HEK293 (cell line): ENCODE data around the gene CRK.

Experiments
- CTCF ChIA-PET: fragments of 350-600 bp; formaldehyde crosslinking; extraction: SDS; loops from one replicate; lab custom pipeline; 2021; ENCODE audit warnings: antibody characterized with exemption; lab: Yijun Ruan, JAX
- POLR2A ChIA-PET: fragments of 300-600 bp; formaldehyde crosslinking; extraction: SDS; loops from one replicate; lab custom pipeline; 2020; ENCODE audit warnings: antibody characterized with exemption, inconsistent platforms; lab: Yijun Ruan, JAX
- H3K27ac ChIP-seq: fragments of 200-500 bp; sonication (Bioruptor generic); 2 replicates; pipeline ENCODE4 v1.5.1; 2014; ENCODE audit warnings: low read depth, low read length, control low read depth, inconsistent platforms; ENCODE audit errors: extremely low read depth
- H3K36me3 ChIP-seq, 2 experiments: fragments of 200-500 bp in 1 of 2; sonication (Bioruptor generic) in 1 of 2; 1 replicate in 1 of 2; 2 replicates in 1 of 2; pipeline ENCODE4 v1.5.1; 2014 to 2017; ENCODE audit warnings: inconsistent platforms in 2 of 2, low read length in 2 of 2; ENCODE audit not compliant: control insufficient read depth in 2 of 2, insufficient read depth in 1 of 2
- H3K4me1 ChIP-seq: fragments of 200-500 bp; sonication (Bioruptor generic); 2 replicates; pipeline ENCODE4 v1.5.1; 2014; ENCODE audit warnings: mild to moderate bottlenecking, low read length, inconsistent platforms; ENCODE audit not compliant: control insufficient read depth, insufficient read depth
- H3K4me3 ChIP-seq: 2 replicates; pipeline ENCODE4 v1.5.1; 2011; ENCODE audit warnings: low read depth, mild to moderate bottlenecking, control low read depth, low read length, moderate library complexity
- H3K9me3 ChIP-seq: fragments of 200-500 bp; sonication (Bioruptor generic); 2 replicates; pipeline ENCODE4 v1.5.1; 2014; ENCODE audit warnings: low read depth, low read length, inconsistent platforms; ENCODE audit not compliant: control insufficient read depth, insufficient read depth
- CTCF ChIP-seq: fragments of 450-650 bp; formaldehyde crosslinking; IDR thresholded peaks from 2 replicates; pipeline ENCODE4 v1.5.1; 2016; ENCODE audit warnings: missing biosample characterization, missing genetic modification characterization
- GLI4 ChIP-seq: fragments of 450-650 bp; formaldehyde crosslinking; IDR thresholded peaks from 2 replicates; pipeline ENCODE4 v1.5.1; 2016; ENCODE audit warnings: missing biosample characterization, missing genetic modification characterization
- ZFP3 ChIP-seq: fragments of 450-650 bp; formaldehyde crosslinking; IDR thresholded peaks from 2 replicates; pipeline ENCODE4 v1.5.1; 2016; ENCODE audit warnings: low read depth, missing biosample characterization, missing genetic modification characterization
- ZNF184 ChIP-seq: fragments of 450-650 bp; IDR thresholded peaks from 2 replicates; pipeline ENCODE4 v1.5.1; 2018; ENCODE audit warnings: missing biosample characterization, mild to moderate bottlenecking, missing genetic modification characterization
- ZNF239 ChIP-seq: fragments of 450-650 bp; formaldehyde crosslinking; IDR thresholded peaks from 2 replicates; pipeline ENCODE4 v1.5.1; 2016; ENCODE audit warnings: missing biosample characterization, missing genetic modification characterization
- ZNF274 ChIP-seq, 2 experiments: fragments of 200-500 bp in 1 of 2; fragments of 450-650 bp in 1 of 2; sonication (Bioruptor generic) in 1 of 2; formaldehyde crosslinking in 1 of 2; IDR thresholded peaks; 2 replicates each; pipeline versions ENCODE4 v1.5.1 to v1.6.1; 2014 to 2016; ENCODE audit warnings: borderline replicate concordance in 1 of 2, inconsistent platforms in 1 of 2, low read length in 1 of 2, missing biosample characterization in 1 of 2, missing genetic modification characterization in 1 of 2
- ZNF354C ChIP-seq: fragments of 450-650 bp; formaldehyde crosslinking; IDR thresholded peaks from 2 replicates; pipeline ENCODE4 v1.5.1; 2016; ENCODE audit warnings: missing biosample characterization, missing genetic modification characterization, low read depth, borderline replicate concordance
- ZNF600 ChIP-seq: fragments of 450-650 bp; formaldehyde crosslinking; IDR thresholded peaks from 2 replicates; pipeline ENCODE4 v1.5.1; 2016; ENCODE audit warnings: missing biosample characterization, missing genetic modification characterization
- ZNF670 ChIP-seq: fragments of 450-650 bp; formaldehyde crosslinking; IDR thresholded peaks from 2 replicates; pipeline ENCODE4 v1.5.1; 2016; ENCODE audit warnings: missing biosample characterization, missing genetic modification characterization, low read depth
- ZNF777 ChIP-seq: fragments of 450-650 bp; formaldehyde crosslinking; IDR thresholded peaks from 2 replicates; pipeline ENCODE4 v1.5.1; 2017; ENCODE audit warnings: missing biosample characterization, missing genetic modification characterization, borderline replicate concordance
- ZNF792 ChIP-seq: fragments of 450-650 bp; formaldehyde crosslinking; IDR thresholded peaks from 2 replicates; pipeline ENCODE4 v1.5.1; 2016; ENCODE audit warnings: missing biosample characterization, missing genetic modification characterization
- TF ChIP-seq, protein P1 (sequence below): fragments of 450-650 bp; formaldehyde crosslinking; IDR thresholded peaks from 2 replicates; pipeline ENCODE4; 2016; ENCODE audit warnings: missing biosample characterization, missing genetic modification characterization
- TF ChIP-seq, protein P2 (sequence below): fragments of 450-650 bp; formaldehyde crosslinking; IDR thresholded peaks from 2 replicates; pipeline ENCODE4 v1.5.1; 2016; ENCODE audit warnings: missing biosample characterization, missing genetic modification characterization
- TF ChIP-seq, protein P3 (sequence below): fragments of 450-650 bp; formaldehyde crosslinking; IDR thresholded peaks from 2 replicates; pipeline ENCODE4 v1.5.1; 2016; ENCODE audit warnings: missing biosample characterization, missing genetic modification characterization

Gene CRK

GRCh38 chr17:1462164-1463112 is 6.4 kb upstream of the CRK start (continued):
- TF ChIP-seq ZNF354C = no peak
- peak; percentile 41 for TF ChIP-seq CTCF (tag by site-specific recombination)
- TF ChIP-seq GLI4 (tag by site-specific recombination) = 0 out of 2 replicates have a peak, but pooled peaks have one; percentile 15

GRCh38 chr17:1461198-1461944 is 5.3 kb upstream of the CRK start:
- ChIA-PET POLR2A (interaction anchor here (0.9 to 2.0 kb wide), 2 partner anchors 18 to 55 kb away, joined by 3 to 10 read pairs; partner anchors contain the start of gene INPP5K), CTCF (interaction anchor here (1.3 to 1.9 kb wide), 2 partner anchors 96 kb away, joined by 5 to 9 read pairs; no protein-coding TSS in a partner anchor)
- no peak overlapping the region for H3K27ac ChIP-seq
- no peak overlapping the region for H3K4me3 ChIP-seq
- H3K9me3 ChIP-seq = no peaks in the 10 kb centered on the region
- H3K4me1 ChIP-seq = peaks cover 4% of the 10 kb centered on the region
- peaks cover 0 to 34% of the 10 kb centered on the region in 2 experiments; a peak in 2 of 3 replicates for H3K36me3 ChIP-seq
- TF ChIP-seq, protein P1, sequence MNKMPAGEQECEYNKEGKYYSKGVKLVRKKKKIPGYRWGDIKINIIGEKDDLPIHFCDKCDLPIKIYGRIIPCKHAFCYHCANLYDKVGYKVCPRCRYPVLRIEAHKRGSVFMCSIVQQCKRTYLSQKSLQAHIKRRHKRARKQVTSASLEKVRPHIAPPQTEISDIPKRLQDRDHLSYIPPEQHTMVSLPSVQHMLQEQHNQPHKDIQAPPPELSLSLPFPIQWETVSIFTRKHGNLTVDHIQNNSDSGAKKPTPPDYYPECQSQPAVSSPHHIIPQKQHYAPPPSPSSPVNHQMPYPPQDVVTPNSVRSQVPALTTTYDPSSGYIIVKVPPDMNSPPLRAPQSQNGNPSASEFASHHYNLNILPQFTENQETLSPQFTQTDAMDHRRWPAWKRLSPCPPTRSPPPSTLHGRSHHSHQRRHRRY (tag by site-specific recombination) = no peak
- TF ChIP-seq ZNF274 (IDR thresholded peaks at IDR 0.05; ENCODE audit: low read length) (no peak), ZNF274 (tag by site-specific recombination; IDR thresholded peaks at IDR 0.05; ENCODE audit: borderline replicate concordance) (no peak), ZNF184 (tag by site-specific recombination) (no peak), ZNF670 (tag by site-specific recombination) (no peak), ZFP3 (tag by site-specific recombination) (no peak), ZNF239 (tag by site-specific recombination) (no peak), ZNF777 (no peak)

DNA sequence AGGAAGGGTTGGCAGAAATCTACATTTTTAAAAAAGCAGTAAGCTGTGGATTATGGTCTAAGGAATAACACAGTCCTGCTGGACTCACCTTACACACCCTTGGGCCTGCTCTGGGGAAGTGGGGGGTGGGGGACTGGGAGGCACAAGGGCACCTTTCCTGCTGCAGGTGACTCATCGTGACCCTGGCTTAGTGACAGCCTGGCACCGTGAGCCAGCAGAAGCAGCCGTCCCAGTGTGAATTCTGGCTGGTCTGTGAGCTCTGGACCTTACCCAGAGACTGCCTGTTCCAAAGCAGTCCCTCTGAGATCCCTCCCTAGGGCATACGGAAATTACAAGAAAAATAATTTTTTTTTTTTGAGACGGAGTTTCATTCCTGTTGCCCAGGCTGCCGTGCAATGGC is 4.2 kb upstream of the CRK start:
- Histone ChIP-seq H3K36me3 (peaks cover 0 to 24% of the 10 kb centered on the region in 2 experiments; a peak in 2 of 3 replicates), H3K4me3 (no peak overlapping the region), H3K27ac (no peak overlapping the region), H3K9me3 (no peaks in the 10 kb centered on the region), H3K4me1 (peaks cover 4% of the 10 kb centered on the region)
- POLR2A ChIA-PET = interaction anchor here (0.7 to 1.3 kb wide), 5 partner anchors 15 to 256 kb away, joined by 3 to 4 read pairs (median 3); partner anchors contain the start of gene YWHAE
- TF ChIP-seq, protein P2, sequence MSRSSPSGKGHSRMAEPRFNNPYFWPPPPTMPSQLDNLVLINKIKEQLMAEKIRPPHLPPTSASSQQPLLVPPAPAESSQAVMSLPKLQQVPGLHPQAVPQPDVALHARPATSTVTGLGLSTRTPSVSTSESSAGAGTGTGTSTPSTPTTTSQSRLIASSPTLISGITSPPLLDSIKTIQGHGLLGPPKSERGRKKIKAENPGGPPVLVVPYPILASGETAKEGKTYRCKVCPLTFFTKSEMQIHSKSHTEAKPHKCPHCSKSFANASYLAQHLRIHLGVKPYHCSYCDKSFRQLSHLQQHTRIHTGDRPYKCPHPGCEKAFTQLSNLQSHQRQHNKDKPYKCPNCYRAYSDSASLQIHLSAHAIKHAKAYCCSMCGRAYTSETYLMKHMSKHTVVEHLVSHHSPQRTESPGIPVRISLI (tag by site-specific recombination) = no peak
- TF ChIP-seq, protein P3, sequence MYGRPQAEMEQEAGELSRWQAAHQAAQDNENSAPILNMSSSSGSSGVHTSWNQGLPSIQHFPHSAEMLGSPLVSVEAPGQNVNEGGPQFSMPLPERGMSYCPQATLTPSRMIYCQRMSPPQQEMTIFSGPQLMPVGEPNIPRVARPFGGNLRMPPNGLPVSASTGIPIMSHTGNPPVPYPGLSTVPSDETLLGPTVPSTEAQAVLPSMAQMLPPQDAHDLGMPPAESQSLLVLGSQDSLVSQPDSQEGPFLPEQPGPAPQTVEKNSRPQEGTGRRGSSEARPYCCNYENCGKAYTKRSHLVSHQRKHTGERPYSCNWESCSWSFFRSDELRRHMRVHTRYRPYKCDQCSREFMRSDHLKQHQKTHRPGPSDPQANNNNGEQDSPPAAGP (tag by site-specific recombination) = 0 out of 2 replicates have a peak, but pooled peaks have one; percentile 21
- TF ChIP-seq ZNF600 (0 out of 2 replicates have a peak, but pooled peaks have one; percentile 16), ZNF792 (tag by site-specific recombination) (no peak)
- CTCF ChIA-PET = interaction anchor here (1.0 to 1.3 kb wide), 2 partner anchors 54 to 95 kb away, joined by 3 to 5 read pairs; no protein-coding TSS in a partner anchor
